ENCODE results near the gene TAF7L.

The TAF7L gene

GRCh38 chrX:101223226-101223625 lies 67.9 kb downstream of the TAF7L start:
- no peak for DNase-seq (ENCODE audit: low spot score)
- TF ChIP-seq CTCF (IDR thresholded peaks at IDR 0.05; ENCODE audit: extremely low read depth, missing control alignments), result no peak

DNA sequence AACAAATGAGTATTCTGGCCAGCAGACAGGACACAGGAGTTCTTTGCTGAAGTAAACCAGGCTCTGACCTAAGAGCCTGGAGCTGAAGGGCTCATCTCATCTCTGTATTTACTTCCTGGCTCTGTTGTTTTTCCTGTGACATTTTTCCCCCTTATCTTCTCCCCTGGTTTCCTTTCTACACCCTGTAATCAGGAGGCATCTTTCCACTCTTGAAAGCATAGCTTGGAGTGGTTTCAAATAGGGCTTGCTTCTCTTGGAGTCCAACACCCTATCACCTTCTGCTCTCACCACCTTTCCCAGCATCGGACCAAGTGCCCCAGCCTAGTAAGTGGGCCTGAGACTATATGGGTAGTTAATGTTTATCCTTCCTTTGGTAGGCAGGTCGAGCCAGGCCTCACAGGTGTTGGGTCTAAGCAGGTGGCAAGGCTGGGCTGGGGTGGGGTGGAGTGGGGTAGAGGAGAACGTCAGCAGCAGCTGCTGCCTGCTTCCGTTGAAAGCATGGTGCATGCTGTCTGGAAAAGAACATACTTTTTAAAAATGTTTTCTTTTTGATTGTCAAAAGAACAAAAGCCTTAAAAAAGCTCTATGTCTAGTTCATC lies 70.4 kb downstream of the TAF7L start:
- no peak for TF ChIP-seq CTCF (IDR thresholded peaks at IDR 0.05; ENCODE audit: extremely low read depth, missing control alignments)
- no peak for DNase-seq (ENCODE audit: low spot score)

DNA sequence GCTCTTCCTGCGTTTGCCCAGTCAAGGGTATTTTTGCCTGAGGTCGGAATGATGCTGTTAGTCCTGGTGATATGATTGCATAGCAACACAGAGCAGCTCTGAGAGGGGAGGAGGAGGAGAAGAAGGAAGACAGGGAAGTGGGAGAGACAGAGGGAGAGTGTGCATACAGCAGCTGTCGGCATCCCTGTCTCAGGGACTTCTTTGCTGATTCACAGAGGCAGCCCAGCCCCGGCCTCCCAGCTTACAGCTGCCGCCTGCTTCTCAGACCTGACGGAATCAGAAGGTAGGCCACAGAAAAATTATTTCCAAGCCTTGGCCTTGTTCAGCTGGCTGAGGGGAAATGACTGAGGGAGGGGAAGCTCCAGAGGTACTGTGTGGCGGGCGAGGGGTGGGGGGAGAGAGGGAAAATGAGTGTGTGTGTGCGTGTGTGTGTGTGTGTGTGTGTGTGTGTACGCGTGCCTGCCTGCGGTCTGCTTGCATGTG lies 71.2 kb downstream of the TAF7L start:
- TF ChIP-seq CTCF (IDR thresholded peaks at IDR 0.05; ENCODE audit: extremely low read depth, missing control alignments), result no peak
- no peak for DNase-seq (ENCODE audit: low spot score)

DNA sequence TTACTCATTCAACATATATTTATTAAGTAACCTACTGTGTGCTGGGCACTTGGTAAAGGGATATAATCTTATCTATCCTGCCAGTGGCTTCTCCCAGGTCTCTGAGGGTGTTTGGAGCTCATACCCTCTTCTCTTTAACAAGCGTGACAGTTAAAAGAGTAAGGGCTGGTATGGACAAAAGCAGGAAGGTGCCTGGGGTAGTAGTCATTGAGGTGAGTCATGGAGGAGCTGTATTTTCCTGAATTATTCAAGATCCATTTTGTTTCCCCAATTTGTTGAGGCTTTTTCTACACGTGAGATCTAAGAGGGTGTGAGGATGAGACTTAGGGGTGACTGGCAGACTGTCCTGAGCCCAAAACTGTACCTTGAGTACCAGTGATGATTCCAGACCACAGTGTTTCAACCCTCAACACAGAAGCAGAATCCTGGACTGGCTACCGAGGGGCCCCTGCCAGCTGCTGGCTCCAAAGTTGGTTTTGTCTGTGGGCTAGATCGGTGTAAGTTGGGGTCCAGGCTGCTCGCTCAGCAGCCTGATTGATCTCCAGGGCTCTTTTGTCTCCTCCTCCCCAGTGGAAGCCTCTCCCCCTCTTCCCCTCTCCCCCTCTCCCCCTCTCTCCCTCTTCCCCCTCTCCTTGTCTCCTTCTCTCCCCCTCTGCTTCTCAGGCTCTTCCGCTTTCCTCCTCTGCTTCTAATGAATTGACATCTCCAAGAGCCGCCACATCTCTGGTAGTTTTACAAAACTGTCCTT lies 71.8 kb downstream of the TAF7L start, which contains the start of gene DRP2:
DRP2 (plus strand) TSS at position 671 of the 748 bp plus-strand sequence. CDS start 11,862 bp downstream, outside the sequence.
- TF ChIP-seq CTCF (IDR thresholded peaks at IDR 0.05; ENCODE audit: extremely low read depth, missing control alignments), result no peak
- no peak for DNase-seq (ENCODE audit: low spot score)
